Endothelial cell (in vitro differentiated cells): ENCODE measurements around the gene RERG. TPM values are rescaled to one million over a fixed set of nuclear protein-coding genes. Genes with fewer than 3 reads are reported as not detected.

Experiments
- DNase-seq: peaks from one replicate; pipeline ENCODE4 v3.0.0; 2021; ENCODE audit warnings: low spot score
- H3K27ac Mint-ChIP-seq: one replicate; pipeline ENCODE4 v1.8.0; 2021; ENCODE audit warnings: mixed read lengths, inconsistent platforms; ENCODE audit not compliant: unreplicated experiment
- H3K27me3 Mint-ChIP-seq: one replicate; pipeline ENCODE4 v1.8.0; 2021; ENCODE audit warnings: mild to moderate bottlenecking, moderate library complexity, mixed read lengths, inconsistent platforms; ENCODE audit not compliant: unreplicated experiment
- H3K36me3 Mint-ChIP-seq: one replicate; pipeline ENCODE4 v1.8.0; 2021; ENCODE audit warnings: mild to moderate bottlenecking, low read depth, mixed read lengths, inconsistent platforms; ENCODE audit not compliant: unreplicated experiment
- H3K4me1 Mint-ChIP-seq: one replicate; pipeline ENCODE4 v1.8.0; 2021; ENCODE audit warnings: mild to moderate bottlenecking, mixed read lengths, inconsistent platforms; ENCODE audit not compliant: unreplicated experiment
- H3K4me3 Mint-ChIP-seq: one replicate; pipeline ENCODE4 v1.8.0; 2021; ENCODE audit warnings: mild to moderate bottlenecking, mixed read lengths, inconsistent platforms; ENCODE audit not compliant: unreplicated experiment
- H3K9me3 Mint-ChIP-seq: one replicate; pipeline ENCODE4 v1.8.0; 2021; ENCODE audit warnings: mixed read lengths, inconsistent platforms; ENCODE audit not compliant: unreplicated experiment
- CTCF ChIP-seq: fragments of 200-600 bp; sonication (generic); IDR thresholded peaks from one replicate; pipeline ENCODE4 v1.5.0; 2021; ENCODE audit warnings: antibody characterized with exemption; ENCODE audit not compliant: unreplicated experiment
- total RNA-seq: library from RNA; stranded (reverse); fragmentation: NEBNext Ultra II Directional; extraction: Animal tissue kit (Norgen Biotek cat#: 25700); gene quantifications from one replicate; pipeline ENCODE4 v1.2.1, GENCODE V29; 2021; ENCODE audit not compliant: unreplicated experiment

RERG gene
- total RNA-seq, 1 donor from 2014 or later, result 2.5 TPM

- H3K27ac Mint-ChIP-seq, result no peak overlapping the region
- no peaks in the 10 kb centered on the region for H3K36me3 Mint-ChIP-seq
These were observed 6.2 kb downstream of the RERG start for GRCh38 chr12:15214851-15215601.

GRCh38 chr12:15212930-15213329, 8.3 kb downstream of the RERG start:
- H3K4me3 Mint-ChIP-seq, result no peak overlapping the region
- H3K36me3 Mint-ChIP-seq, result no peaks in the 10 kb centered on the region
- no peak for TF ChIP-seq CTCF
- H3K4me1 Mint-ChIP-seq, result no peaks in the 10 kb centered on the region
- no peak for DNase-seq
- no peaks in the 10 kb centered on the region for H3K9me3 Mint-ChIP-seq
- H3K27ac Mint-ChIP-seq, result no peak overlapping the region
- H3K27me3 Mint-ChIP-seq, result no peaks in the 10 kb centered on the region

More at GRCh38 chr12:15214851-15215601, 6.2 kb downstream of the RERG start:
- no peak for TF ChIP-seq CTCF
- H3K27me3 Mint-ChIP-seq, result no peaks in the 10 kb centered on the region
- H3K4me3 Mint-ChIP-seq, result no peak overlapping the region
- peaks cover 3% of the 10 kb centered on the region for H3K4me1 Mint-ChIP-seq
- DNase-seq, result no peak
- H3K9me3 Mint-ChIP-seq, result no peaks in the 10 kb centered on the region

- TF ChIP-seq CTCF, result no peak
- no peaks in the 10 kb centered on the region for H3K9me3 Mint-ChIP-seq
- no peak overlapping the region for H3K27ac Mint-ChIP-seq
- no peaks in the 10 kb centered on the region for H3K4me1 Mint-ChIP-seq
- no peak overlapping the region for H3K4me3 Mint-ChIP-seq
- no peak for DNase-seq
- H3K36me3 Mint-ChIP-seq, result no peaks in the 10 kb centered on the region
- H3K27me3 Mint-ChIP-seq, result no peaks in the 10 kb centered on the region
These were observed 11.4 kb downstream of the RERG start for GRCh38 chr12:15209782-15210181.

GRCh38 chr12:15208871-15209656, 12.2 kb downstream of the RERG start:
- no peaks in the 10 kb centered on the region for H3K36me3 Mint-ChIP-seq
- H3K9me3 Mint-ChIP-seq, result no peaks in the 10 kb centered on the region
- no peak overlapping the region for H3K4me3 Mint-ChIP-seq
- no peak overlapping the region for H3K27ac Mint-ChIP-seq
- no peaks in the 10 kb centered on the region for H3K4me1 Mint-ChIP-seq
- TF ChIP-seq CTCF, result no peak
- no peaks in the 10 kb centered on the region for H3K27me3 Mint-ChIP-seq
- no peak for DNase-seq

GRCh38 chr12:15208140-15208539, 13.1 kb downstream of the RERG start:
- TF ChIP-seq CTCF, result peak; percentile 60
- no peak for DNase-seq
- no peaks in the 10 kb centered on the region for H3K36me3 Mint-ChIP-seq
- H3K4me3 Mint-ChIP-seq, result no peak overlapping the region
- H3K27ac Mint-ChIP-seq, result no peak overlapping the region
- H3K4me1 Mint-ChIP-seq, result no peaks in the 10 kb centered on the region
- H3K27me3 Mint-ChIP-seq, result no peaks in the 10 kb centered on the region
- no peaks in the 10 kb centered on the region for H3K9me3 Mint-ChIP-seq
